T-helper 2 cell treated with Interferon-gamma antibody and Interleukin-4, amounts not matched to agents 5 μg/mL and 100 μg/mL, for 36 hours (primary cell): Measurements from ENCODE around the gene ENPP1.
A peak's percentile ranks its signal among the peaks of the same experiment; 100 is the strongest.

Experiments used
- DNase-seq: peaks from one replicate; pipeline ENCODE4 v3.0.0; 2021; ENCODE audit warnings: low spot score
- H3K27ac Mint-ChIP-seq: one replicate; pipeline ENCODE4 v1.8.0; 2021; ENCODE audit warnings: mild to moderate bottlenecking, mixed read lengths
- H3K27me3 Mint-ChIP-seq: one replicate; pipeline ENCODE4 v1.8.0; 2021; ENCODE audit warnings: low read depth, mixed read lengths
- H3K36me3 Mint-ChIP-seq: one replicate; pipeline ENCODE4 v1.8.0; 2021; ENCODE audit warnings: low read depth, mixed read lengths
- H3K4me1 Mint-ChIP-seq: one replicate; pipeline ENCODE4 v1.8.0; 2021; ENCODE audit warnings: low read depth, mixed read lengths
- H3K4me3 Mint-ChIP-seq: one replicate; pipeline ENCODE4 v1.8.0; 2022; ENCODE audit warnings: mild to moderate bottlenecking, moderate library complexity, mixed read lengths
- H3K9me3 Mint-ChIP-seq: one replicate; pipeline ENCODE4 v1.8.0; 2021; ENCODE audit warnings: mixed read lengths

ENPP1 gene

DNA sequence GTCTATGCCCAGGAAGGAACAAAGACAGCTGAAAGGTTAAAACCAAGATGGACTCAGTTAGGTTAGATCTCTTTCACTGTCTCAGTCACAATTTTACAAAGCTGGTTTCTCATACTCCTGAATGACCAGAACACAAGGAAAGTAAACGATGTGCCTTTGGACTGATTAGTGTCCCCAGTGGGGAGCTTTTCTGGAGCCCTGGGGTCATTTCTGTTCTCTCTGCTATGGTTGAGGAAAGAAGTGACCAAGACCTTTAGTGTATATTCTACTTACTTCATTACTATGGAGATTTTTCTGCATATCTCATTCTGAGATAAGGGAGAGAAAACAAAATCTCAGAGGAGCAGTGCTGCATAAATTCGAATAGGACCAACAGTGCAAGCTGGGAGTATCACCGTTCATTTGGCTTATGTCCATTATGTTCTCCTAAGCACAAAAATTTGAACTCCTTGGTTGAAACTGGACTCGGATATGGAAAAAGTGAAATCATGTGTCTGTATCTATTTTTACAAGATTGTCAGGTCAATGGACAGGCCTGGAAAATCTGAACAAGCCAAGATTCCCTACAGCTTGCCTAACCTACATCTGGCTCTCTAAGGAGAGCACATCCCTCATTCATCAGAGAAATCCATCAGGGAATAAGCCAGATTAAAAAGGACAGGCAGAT is 34.4 kb upstream of the ENPP1 start:
- no peak for DNase-seq
- Mint-ChIP-seq H3K27ac (no peak overlapping the region), H3K9me3 (no peaks in the 10 kb centered on the region), H3K4me1 (no peaks in the 10 kb centered on the region), H3K27me3 (peaks cover 26% of the 10 kb centered on the region), H3K4me3 (no peak overlapping the region), H3K36me3 (no peaks in the 10 kb centered on the region)

DNA sequence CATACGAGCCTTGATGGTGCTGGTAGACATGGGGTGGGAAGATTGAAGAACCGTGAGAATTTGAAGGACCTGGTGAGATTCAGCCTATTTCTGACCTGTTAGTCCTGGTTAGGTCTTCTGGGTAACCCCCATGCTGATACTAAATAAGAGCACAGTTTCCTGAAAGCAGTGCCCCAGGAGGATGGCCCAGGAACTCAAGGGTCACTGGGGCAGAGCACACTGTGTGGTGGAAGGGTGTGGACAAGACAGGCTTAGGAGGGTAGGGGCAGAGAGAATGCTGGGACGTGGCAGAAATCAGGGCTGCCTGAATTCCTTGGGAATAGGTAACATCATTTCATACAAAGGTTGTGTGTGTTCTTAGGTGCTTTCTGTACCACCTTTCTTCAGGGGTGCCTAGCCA is 31.9 kb upstream of the ENPP1 start:
- H3K9me3 Mint-ChIP-seq, result no peaks in the 10 kb centered on the region
- no peaks in the 10 kb centered on the region for H3K36me3 Mint-ChIP-seq
- no peaks in the 10 kb centered on the region for H3K4me1 Mint-ChIP-seq
- H3K27ac Mint-ChIP-seq, result no peak overlapping the region
- peaks cover 25% of the 10 kb centered on the region for H3K27me3 Mint-ChIP-seq
- no peak for DNase-seq
- H3K4me3 Mint-ChIP-seq, result no peak overlapping the region

DNA sequence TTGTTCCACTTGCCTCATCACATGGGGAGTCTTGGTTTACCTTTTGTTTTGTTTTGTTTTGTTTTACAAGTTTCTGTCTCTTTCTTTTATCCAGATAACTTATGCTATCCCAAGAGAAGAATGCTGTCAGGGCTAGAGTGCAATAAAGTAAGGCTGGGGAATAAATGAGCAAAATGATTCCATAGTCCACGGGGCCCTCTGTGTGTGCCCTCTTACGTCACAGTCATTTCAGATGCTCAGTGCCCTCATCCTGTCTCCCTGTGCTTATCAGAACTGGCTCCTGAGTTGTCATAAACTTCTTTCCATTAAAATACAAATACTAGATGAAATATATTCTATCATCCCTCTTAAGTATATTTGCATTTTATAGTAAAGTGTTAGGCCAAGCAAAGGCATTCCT is 30.8 kb upstream of the ENPP1 start:
- peaks cover 28% of the 10 kb centered on the region for H3K27me3 Mint-ChIP-seq
- no peak for DNase-seq
- H3K4me3 Mint-ChIP-seq, result no peak overlapping the region

DNA sequence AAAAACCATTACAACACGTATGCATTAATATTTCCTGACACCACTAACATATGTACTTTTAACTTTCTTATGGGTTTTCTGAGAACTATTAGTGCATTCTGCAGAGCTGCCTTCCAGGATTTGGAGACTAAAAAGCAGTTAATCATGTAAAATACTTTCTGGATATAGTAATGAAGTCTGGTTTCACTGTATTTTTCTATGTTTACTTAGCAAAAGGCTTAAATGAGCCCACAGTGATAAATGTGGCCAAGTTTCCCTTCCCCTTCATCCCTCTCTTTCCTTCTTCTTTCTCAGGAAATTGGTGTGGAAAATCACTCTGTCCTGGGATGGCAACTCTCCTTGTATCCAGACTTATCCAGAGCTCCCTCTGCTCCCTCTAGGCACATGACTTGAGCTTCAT is 29.7 kb upstream of the ENPP1 start:
- Mint-ChIP-seq H3K27me3 (peaks cover 22% of the 10 kb centered on the region), H3K4me3 (no peak overlapping the region), H3K36me3 (no peaks in the 10 kb centered on the region), H3K27ac (no peak overlapping the region), H3K9me3 (no peaks in the 10 kb centered on the region), H3K4me1 (no peaks in the 10 kb centered on the region)
- DNase-seq, result no peak

More for the DNA sequence above, 30.8 kb upstream of the ENPP1 start:
- Mint-ChIP-seq H3K27ac (no peak overlapping the region), H3K36me3 (no peaks in the 10 kb centered on the region), H3K9me3 (no peaks in the 10 kb centered on the region), H3K4me1 (no peaks in the 10 kb centered on the region)

GRCh38 chr6:131779304-131779703 is 28.5 kb upstream of the ENPP1 start:
- Mint-ChIP-seq H3K27ac (no peak overlapping the region), H3K27me3 (peaks cover 17% of the 10 kb centered on the region), H3K9me3 (no peaks in the 10 kb centered on the region), H3K4me3 (no peak overlapping the region), H3K4me1 (no peaks in the 10 kb centered on the region), H3K36me3 (no peaks in the 10 kb centered on the region)
- no peak for DNase-seq

DNA sequence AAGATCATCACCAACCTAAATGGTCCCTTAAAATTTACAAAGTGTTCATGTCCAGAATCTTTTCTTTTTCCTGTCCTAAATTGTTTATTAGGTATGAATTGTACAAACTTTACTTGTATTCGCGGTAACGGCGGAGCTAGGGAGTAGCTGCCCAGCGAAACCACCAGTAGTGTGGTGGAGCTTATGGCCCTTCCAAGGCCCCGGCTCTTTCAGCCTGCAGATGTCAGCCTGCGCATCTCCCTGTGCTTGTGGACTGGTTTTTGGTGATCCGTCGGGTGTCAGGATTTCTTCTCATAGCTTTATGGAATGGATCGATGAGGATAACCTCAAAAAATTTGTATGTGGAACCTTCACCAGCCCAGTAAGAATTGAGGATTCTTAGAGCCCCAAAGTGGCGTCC is 27.2 kb upstream of the ENPP1 start:
- Mint-ChIP-seq H3K36me3 (no peaks in the 10 kb centered on the region), H3K4me3 (no peak overlapping the region), H3K4me1 (no peaks in the 10 kb centered on the region), H3K27ac (no peak overlapping the region), H3K27me3 (peaks cover 15% of the 10 kb centered on the region), H3K9me3 (peaks cover 5% of the 10 kb centered on the region)
- DNase-seq, result no peak

DNA sequence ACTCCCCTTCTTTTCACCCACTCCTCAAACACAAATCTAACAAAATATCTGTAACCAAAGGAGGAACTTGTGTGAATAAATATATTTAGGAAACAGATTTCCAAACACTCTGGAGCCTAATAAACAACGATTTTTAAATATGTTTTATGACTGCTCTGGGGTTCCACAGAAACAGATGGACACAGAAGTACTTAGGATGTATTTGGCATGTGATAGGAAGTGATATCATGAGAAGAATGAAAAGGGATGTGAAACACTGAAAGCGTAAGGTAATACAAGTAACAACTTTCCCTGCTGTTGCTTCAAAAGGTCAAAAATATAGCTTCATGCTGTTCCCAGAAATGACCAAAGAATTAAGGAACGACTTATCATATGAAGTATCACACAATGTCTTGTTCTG is 26.1 kb upstream of the ENPP1 start:
- Mint-ChIP-seq H3K4me3 (no peak overlapping the region), H3K36me3 (no peaks in the 10 kb centered on the region), H3K27ac (no peak overlapping the region), H3K4me1 (no peaks in the 10 kb centered on the region), H3K27me3 (peaks cover 13% of the 10 kb centered on the region), H3K9me3 (peaks cover 5% of the 10 kb centered on the region)
- DNase-seq, result no peak

GRCh38 chr6:131782764-131783163 is 25.1 kb upstream of the ENPP1 start:
- H3K36me3 Mint-ChIP-seq, result no peaks in the 10 kb centered on the region
- peaks cover 13% of the 10 kb centered on the region for H3K27me3 Mint-ChIP-seq
- H3K9me3 Mint-ChIP-seq, result peaks cover 5% of the 10 kb centered on the region
- no peak overlapping the region for H3K27ac Mint-ChIP-seq
- DNase-seq, result no peak
- H3K4me1 Mint-ChIP-seq, result peaks cover 8% of the 10 kb centered on the region
- H3K4me3 Mint-ChIP-seq, result no peak overlapping the region

DNA sequence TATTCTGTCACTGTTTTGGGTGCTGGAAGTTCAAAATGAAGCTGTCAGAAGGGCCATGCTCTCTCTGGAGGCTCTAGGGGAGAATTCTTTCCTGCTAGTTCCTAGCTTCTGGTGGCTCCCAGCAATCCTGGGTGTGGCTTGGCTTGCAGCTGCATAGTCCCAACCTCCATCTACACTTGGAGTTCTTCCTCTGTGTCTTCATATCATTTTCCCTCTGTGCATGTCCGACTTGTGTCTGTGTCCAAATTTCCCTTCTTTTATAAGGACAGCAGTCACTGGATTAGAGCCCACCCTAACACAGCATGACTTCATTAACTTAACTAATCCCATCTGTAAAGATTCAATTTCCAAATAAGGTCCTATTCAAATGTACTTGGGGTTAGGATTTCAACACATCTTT is 23.3 kb upstream of the ENPP1 start:
- Mint-ChIP-seq H3K4me1 (peaks cover 18% of the 10 kb centered on the region), H3K27ac (no peak overlapping the region), H3K36me3 (no peaks in the 10 kb centered on the region), H3K27me3 (peaks cover 10% of the 10 kb centered on the region), H3K9me3 (peaks cover 5% of the 10 kb centered on the region), H3K4me3 (no peak overlapping the region)
- no peak for DNase-seq

DNA sequence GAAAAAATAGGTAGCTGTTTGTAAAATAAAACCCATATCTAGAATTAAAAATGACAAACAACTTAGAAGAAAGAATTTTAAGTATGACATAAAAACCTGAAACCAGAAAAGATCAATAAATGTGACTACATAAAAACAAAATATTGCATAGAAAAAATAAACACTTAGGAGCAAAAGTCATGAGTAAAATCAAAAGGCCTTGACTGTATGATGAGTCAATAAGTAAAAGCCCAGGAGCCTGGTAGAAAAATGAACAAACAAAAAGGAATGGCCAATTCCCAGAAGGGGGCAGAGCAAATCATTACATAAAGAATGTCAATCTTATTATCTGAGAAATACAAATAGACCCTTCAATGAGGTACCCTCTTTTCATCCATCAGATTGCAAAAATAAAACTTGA is 20.7 kb upstream of the ENPP1 start:
- no peak for DNase-seq
- peaks cover 23% of the 10 kb centered on the region for H3K4me1 Mint-ChIP-seq
- H3K27me3 Mint-ChIP-seq, result peaks cover 7% of the 10 kb centered on the region
- peaks cover 5% of the 10 kb centered on the region for H3K9me3 Mint-ChIP-seq
- no peaks in the 10 kb centered on the region for H3K36me3 Mint-ChIP-seq
- no peak overlapping the region for H3K4me3 Mint-ChIP-seq
- H3K27ac Mint-ChIP-seq, result no peak overlapping the region

DNA sequence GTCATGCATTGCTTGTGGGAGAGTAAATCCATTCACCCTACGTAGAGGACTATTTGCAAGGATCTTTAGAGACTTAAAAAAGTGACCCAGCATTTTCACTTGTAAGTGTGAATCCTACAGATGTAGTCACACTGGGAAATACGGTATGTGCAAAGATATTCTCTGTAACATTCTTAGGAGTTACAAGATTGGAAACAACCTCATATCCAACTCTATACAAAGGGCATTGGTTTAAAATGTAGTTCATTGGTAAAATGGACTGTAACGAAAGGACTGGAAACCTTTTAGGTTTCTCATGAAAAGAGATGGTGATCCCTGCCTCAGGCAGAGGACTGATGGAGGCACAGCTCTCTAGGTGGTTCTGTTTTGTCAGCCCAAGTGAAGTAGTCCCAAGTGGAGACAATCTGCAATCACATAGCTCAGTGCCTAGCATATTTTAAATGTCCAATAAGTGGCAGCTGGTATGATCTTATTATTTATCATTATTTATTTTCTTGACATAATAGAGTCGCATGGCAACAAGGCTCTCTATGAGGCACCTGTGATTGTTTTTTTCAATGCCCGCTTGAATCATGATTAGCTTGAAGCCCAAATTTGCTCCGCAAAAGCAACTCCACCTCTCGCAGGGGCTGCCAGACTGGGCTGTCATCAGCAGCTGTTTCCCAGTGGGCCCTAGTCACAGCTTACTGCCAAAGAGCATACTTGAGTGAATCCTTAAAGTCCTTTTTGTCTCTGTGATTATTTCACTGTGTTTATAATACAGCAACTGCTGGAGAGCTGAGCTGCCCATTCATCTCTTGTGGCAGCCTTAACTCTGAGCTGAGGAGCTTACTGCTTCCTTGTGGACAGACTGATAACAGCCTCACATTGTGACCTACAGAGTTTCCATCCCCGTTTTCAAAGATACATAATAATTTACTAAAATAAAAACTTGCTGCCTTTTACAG is 19.8 kb upstream of the ENPP1 start:
- no peak for DNase-seq
- Mint-ChIP-seq H3K9me3 (peaks cover 5% of the 10 kb centered on the region), H3K27ac (no peak overlapping the region), H3K27me3 (peaks cover 7% of the 10 kb centered on the region), H3K4me3 (no peak overlapping the region), H3K36me3 (no peaks in the 10 kb centered on the region), H3K4me1 (peaks cover 30% of the 10 kb centered on the region)

DNA sequence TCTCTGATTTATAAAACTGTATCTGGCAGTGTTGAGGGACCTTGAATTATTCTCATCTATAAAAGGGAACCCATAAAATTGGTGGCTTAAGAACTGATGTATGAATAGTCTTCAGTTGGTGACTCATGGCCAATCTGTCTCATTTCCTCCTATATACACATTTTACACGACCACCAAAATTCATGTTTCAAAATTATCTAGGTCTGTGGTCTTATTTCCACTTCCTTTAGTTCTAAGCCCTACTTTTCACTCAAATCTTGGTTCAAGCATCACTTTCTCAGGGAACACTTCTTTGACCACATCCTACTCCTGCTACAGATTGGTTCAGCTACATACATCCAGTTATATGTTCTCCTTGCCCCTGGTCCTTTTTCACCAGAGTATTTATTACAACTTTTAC is 18.6 kb upstream of the ENPP1 start:
- Mint-ChIP-seq H3K4me1 (peaks cover 30% of the 10 kb centered on the region), H3K27ac (peak overlapping the region; percentile 1), H3K4me3 (peak overlapping the region; percentile 3), H3K27me3 (peaks cover 7% of the 10 kb centered on the region), H3K36me3 (no peaks in the 10 kb centered on the region), H3K9me3 (peaks cover 5% of the 10 kb centered on the region)
- DNase-seq, result no peak

DNA sequence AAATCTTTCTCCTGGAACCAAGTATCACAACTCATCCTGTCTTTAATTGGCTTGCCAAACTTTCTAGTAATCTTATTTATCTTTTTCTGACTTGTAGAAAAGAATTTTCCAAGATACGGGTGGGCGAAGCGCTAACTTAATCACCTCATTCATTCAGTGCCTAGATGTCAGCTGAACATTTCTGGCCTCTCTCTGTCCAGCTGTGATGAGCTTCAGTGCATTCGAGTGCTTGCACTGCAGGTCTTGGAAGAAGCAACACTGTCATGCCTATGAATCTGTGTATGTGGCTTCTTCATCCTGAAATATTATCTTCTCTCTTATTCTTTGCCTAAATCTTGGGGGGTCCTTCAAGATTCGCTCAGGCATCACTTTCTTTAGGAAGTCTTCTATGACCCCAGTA is 16.3 kb upstream of the ENPP1 start:
- Mint-ChIP-seq H3K9me3 (peaks cover 6% of the 10 kb centered on the region), H3K27ac (no peak overlapping the region), H3K4me3 (no peak overlapping the region), H3K4me1 (peaks cover 30% of the 10 kb centered on the region), H3K27me3 (no peaks in the 10 kb centered on the region), H3K36me3 (peaks cover 3% of the 10 kb centered on the region)
- DNase-seq, result no peak

DNA sequence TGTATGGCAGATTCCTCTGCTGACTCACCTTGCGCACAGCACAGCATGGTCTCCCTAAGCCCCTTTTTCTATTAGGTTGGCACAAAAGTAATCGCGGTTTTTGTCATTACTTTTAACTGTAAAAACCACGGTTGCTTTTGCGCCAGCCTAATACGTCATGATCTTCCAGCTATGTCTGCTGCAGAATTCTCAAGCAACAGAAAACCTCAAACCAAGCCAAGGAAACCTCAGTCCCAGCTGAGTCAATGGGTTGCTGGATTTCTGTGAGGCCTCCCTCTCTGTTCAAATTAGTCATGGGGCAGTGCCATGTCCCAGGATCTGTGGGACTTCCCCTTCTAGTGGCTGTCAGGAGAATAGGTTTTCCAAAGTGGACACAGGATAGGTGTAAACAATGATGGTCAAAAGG is 15.7 kb upstream of the ENPP1 start:
- DNase-seq, result peak; percentile 33
- H3K36me3 Mint-ChIP-seq, result peaks cover 3% of the 10 kb centered on the region
- H3K9me3 Mint-ChIP-seq, result peaks cover 6% of the 10 kb centered on the region
- H3K27ac Mint-ChIP-seq, result no peak overlapping the region
- H3K27me3 Mint-ChIP-seq, result no peaks in the 10 kb centered on the region
- H3K4me1 Mint-ChIP-seq, result peaks cover 27% of the 10 kb centered on the region
- H3K4me3 Mint-ChIP-seq, result no peak overlapping the region
